Peyer's patch (tissue), 4 donors: ENCODE results near the gene ARHGAP23.

ENCODE experiments used
- POLR2A ChIP-seq, 2 donors: fragments of 450-650 bp; IDR thresholded peaks; one replicate each; pipeline ENCODE4 v1.5.1; 2017; ENCODE audit warnings: antibody characterized with exemption in 2 of 2, mild to moderate bottlenecking in 2 of 2, moderate library complexity in 2 of 2
- TF ChIP-seq, protein P1 (sequence below), 6 experiments: fragments of 450-650 bp in 4 of 6; fragments of 200-600 bp in 2 of 6; sonication (generic) in 1 of 6; IDR thresholded peaks; one replicate each; pipeline ENCODE4 v1.5.1; 2017 to 2019; ENCODE audit warnings: antibody characterized with exemption in 6 of 6, mild to moderate bottlenecking in 3 of 6, moderate library complexity in 1 of 6

GRCh38 chr17:38451840-38452529 lies 23.7 kb downstream of the ARHGAP23 start:
- TF ChIP-seq, protein P1, sequence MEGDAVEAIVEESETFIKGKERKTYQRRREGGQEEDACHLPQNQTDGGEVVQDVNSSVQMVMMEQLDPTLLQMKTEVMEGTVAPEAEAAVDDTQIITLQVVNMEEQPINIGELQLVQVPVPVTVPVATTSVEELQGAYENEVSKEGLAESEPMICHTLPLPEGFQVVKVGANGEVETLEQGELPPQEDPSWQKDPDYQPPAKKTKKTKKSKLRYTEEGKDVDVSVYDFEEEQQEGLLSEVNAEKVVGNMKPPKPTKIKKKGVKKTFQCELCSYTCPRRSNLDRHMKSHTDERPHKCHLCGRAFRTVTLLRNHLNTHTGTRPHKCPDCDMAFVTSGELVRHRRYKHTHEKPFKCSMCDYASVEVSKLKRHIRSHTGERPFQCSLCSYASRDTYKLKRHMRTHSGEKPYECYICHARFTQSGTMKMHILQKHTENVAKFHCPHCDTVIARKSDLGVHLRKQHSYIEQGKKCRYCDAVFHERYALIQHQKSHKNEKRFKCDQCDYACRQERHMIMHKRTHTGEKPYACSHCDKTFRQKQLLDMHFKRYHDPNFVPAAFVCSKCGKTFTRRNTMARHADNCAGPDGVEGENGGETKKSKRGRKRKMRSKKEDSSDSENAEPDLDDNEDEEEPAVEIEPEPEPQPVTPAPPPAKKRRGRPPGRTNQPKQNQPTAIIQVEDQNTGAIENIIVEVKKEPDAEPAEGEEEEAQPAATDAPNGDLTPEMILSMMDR (IDR thresholded peaks at IDR 0.05): no peak
- TF ChIP-seq POLR2A (IDR thresholded peaks at IDR 0.05): no peak
